Upper lobe of right lung (tissue), 1 donor: Measurements from ENCODE around the gene ABCG1. TPM values are rescaled to one million over a fixed set of nuclear protein-coding genes. Genes with fewer than 3 reads are reported as not detected.

Experiments
- ATAC-seq: fragments of 200-7000 bp; cut with Tn5 transposase; one replicate; pipeline ENCODE4 v1.9.1; 2020; ENCODE audit warnings: mild to moderate bottlenecking, moderate library complexity
- DNase-seq: peaks from one replicate; pipeline ENCODE4 v3.0.0-alpha.2; 2020
- H3K27ac ChIP-seq: fragments of 200-600 bp; one replicate; pipeline ENCODE4 v1.8.0; 2022
- H3K27me3 ChIP-seq: fragments of 200-600 bp; one replicate; pipeline ENCODE4 v1.8.0; 2022; ENCODE audit warnings: mild to moderate bottlenecking
- H3K36me3 ChIP-seq: fragments of 200-600 bp; one replicate; pipeline ENCODE4 v1.8.0; 2022
- H3K4me1 ChIP-seq: fragments of 200-600 bp; one replicate; pipeline ENCODE4 v1.8.0; 2022
- H3K4me3 ChIP-seq: fragments of 200-600 bp; one replicate; pipeline ENCODE4 v1.8.0; 2022; ENCODE audit warnings: mild to moderate bottlenecking
- H3K9me3 ChIP-seq: fragments of 200-600 bp; one replicate; pipeline ENCODE4 v1.8.0; 2022
- intact Hi-C: fragments of 100-400 bp; cut with DNase I; formaldehyde crosslinking; loops from one replicate; pipeline ENCODE4 v1.11.0; 2022
- total RNA-seq: library from RNA; stranded (reverse); fragmentation: NEBNext Ultra II Directional; extraction: Animal tissue kit (Norgen Biotek cat#: 25700); gene quantifications from one replicate; pipeline ENCODE4 v1.2.1, GENCODE V29; 2021
- TF ChIP-seq, protein P1 (sequence below): fragments of 200-600 bp; IDR thresholded peaks from one replicate; pipeline ENCODE4 v1.8.0; 2022; ENCODE audit warnings: antibody characterized with exemption
- donor health status: DM: no; HTN: yes; CAD: no; lungs with severe emphysema.

ABCG1 gene
- total RNA-seq, 1 donor from 2014 or later = 62.6 TPM

DNA sequence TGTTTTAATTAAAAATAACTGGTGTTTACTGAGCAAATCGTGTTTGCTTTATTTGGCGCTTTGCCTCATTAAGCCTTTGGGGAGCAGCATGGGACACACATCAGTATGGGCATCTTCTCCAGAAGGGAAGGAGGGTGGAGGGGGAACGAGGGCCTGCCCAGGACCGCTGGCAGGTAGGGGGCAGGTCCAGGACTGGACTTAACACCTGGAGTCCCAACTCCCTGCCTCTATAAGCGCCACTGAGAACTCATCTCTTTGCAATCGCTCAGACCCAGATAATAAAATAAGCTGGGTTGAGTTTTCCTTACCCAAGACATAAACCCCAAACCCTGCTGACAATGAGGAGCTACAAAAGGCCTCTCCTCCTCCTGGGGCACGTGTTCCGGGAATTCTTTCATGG, 15.1 kb downstream of the ABCG1 start:
- Histone ChIP-seq H3K9me3 (no peaks in the 10 kb centered on the region), H3K4me1 (peaks cover 88% of the 10 kb centered on the region), H3K27me3 (no peaks in the 10 kb centered on the region), H3K4me3 (peak overlapping the region; percentile 44), H3K36me3 (no peaks in the 10 kb centered on the region), H3K27ac (peak overlapping the region; percentile 80)
- DNase-seq (no peak), ATAC-seq (no peak)
- intact Hi-C loops = no loop called here
- TF ChIP-seq, protein P1, sequence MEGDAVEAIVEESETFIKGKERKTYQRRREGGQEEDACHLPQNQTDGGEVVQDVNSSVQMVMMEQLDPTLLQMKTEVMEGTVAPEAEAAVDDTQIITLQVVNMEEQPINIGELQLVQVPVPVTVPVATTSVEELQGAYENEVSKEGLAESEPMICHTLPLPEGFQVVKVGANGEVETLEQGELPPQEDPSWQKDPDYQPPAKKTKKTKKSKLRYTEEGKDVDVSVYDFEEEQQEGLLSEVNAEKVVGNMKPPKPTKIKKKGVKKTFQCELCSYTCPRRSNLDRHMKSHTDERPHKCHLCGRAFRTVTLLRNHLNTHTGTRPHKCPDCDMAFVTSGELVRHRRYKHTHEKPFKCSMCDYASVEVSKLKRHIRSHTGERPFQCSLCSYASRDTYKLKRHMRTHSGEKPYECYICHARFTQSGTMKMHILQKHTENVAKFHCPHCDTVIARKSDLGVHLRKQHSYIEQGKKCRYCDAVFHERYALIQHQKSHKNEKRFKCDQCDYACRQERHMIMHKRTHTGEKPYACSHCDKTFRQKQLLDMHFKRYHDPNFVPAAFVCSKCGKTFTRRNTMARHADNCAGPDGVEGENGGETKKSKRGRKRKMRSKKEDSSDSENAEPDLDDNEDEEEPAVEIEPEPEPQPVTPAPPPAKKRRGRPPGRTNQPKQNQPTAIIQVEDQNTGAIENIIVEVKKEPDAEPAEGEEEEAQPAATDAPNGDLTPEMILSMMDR = no peak

DNA sequence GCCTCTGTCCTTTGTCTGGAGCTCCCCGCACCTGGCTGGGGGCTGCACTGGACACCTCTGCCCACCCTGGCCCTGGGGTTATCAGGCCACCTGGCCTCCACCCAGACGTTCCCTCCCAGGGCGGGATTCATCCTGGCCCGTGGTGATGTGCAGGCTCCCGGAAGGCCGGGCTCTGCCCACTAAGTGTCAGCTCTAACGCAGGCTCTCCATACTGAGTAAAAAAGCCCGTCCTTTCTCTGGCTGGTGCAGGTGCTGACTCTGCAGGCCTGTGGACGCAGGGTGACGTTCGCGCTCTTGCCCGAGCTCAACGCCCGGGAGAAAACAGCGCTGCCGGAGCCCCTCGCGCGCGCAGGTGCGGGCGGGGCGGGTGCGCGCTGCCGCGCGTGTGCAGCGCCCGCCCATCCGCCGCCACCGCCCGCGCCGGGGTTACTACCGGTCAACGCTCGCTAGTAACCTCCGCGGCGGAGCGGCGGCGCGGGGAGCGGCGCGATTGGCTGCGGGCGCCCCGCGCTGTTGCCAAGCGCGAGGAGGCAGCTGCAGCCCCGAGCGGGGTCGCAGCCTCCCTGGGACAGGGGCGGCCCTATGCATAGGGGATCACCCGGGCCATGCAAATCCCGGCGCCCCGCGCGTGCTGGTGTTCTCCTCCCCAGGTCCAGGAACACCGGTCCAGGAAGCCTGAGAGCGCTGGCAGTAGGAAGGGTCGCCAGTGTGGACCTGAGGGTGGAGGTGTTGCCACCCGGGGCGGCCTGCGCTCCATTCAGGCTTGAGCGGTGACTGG, 15.7 kb downstream of the ABCG1 start:
- Histone ChIP-seq H3K36me3 (no peaks in the 10 kb centered on the region), H3K9me3 (no peaks in the 10 kb centered on the region), H3K4me1 (peaks cover 82% of the 10 kb centered on the region), H3K27ac (peak overlapping the region; percentile 80), H3K4me3 (peak overlapping the region; percentile 44), H3K27me3 (no peaks in the 10 kb centered on the region)
- DNase-seq (peak; percentile 88), ATAC-seq (peak; percentile 78)
- intact Hi-C loops = no loop called here
- TF ChIP-seq, protein P1 = no peak

- Histone ChIP-seq H3K27ac (peak overlapping the region; percentile 56), H3K4me1 (peaks cover 74% of the 10 kb centered on the region), H3K9me3 (no peaks in the 10 kb centered on the region), H3K4me3 (peak overlapping the region; percentile 44), H3K27me3 (no peaks in the 10 kb centered on the region), H3K36me3 (no peaks in the 10 kb centered on the region)
- TF ChIP-seq, protein P1 = no peak
- intact Hi-C loops = no loop called here
- DNase-seq (no peak), ATAC-seq (no peak)
Observed at GRCh38 chr21:42235593-42235992, 16.7 kb downstream of the ABCG1 start.

DNA sequence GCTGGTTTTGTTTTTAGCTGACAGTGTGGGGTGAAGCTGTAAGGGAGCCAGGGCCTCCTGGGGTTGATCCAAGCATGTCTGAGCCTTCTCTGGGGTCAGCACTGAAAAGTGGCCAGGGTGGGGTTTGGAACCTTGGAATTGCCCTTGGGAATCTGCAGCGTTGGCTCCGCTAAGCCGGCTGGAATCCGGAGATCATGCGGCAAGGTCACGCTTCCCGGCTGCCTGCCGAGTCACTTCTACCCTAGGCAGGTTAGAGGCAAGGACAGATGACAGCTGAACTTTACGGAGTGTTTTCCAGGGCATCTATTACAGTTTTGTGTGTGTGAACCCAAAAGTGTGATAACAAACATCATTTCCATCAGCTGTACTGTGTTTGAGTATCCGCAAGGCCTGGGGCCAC, 17.1 kb downstream of the ABCG1 start:
- TF ChIP-seq, protein P1 = no peak
- DNase-seq (no peak), ATAC-seq (no peak)
- peak overlapping the region; percentile 56 for H3K27ac ChIP-seq
- no peaks in the 10 kb centered on the region for H3K9me3 ChIP-seq
- H3K36me3 ChIP-seq = no peaks in the 10 kb centered on the region
- peaks cover 70% of the 10 kb centered on the region for H3K4me1 ChIP-seq
- H3K27me3 ChIP-seq = no peaks in the 10 kb centered on the region
- no peak overlapping the region for H3K4me3 ChIP-seq
- intact Hi-C loops = no loop called here

- H3K27me3 ChIP-seq = no peaks in the 10 kb centered on the region
- no peaks in the 10 kb centered on the region for H3K36me3 ChIP-seq
- H3K4me3 ChIP-seq = no peak overlapping the region
- intact Hi-C loops = no loop called here
- peaks cover 64% of the 10 kb centered on the region for H3K4me1 ChIP-seq
- TF ChIP-seq, protein P1 = no peak
- H3K9me3 ChIP-seq = no peaks in the 10 kb centered on the region
- DNase-seq (no peak), ATAC-seq (no peak)
- peak overlapping the region; percentile 9 for H3K27ac ChIP-seq
Observed at GRCh38 chr21:42236693-42237092, 17.8 kb downstream of the ABCG1 start.
